Activated T-helper 1 cell treated with anti-CD3 and anti-CD28 coated beads, Interleukin-2, amount 50 U/mL, for 16 hours (primary cell): ENCODE measurements around the gene TEKT4.
"Not testable (repeated sequence)": the region's sequence is repeated elsewhere in the genome, so short reads cannot be mapped to it uniquely, and the experiment has no call there.

Source experiments
- DNase-seq, 2 donors: peaks; one replicate each; pipeline ENCODE4 v3.0.0-alpha.2; 2020; ENCODE audit warnings: low read depth in 1 of 2, low spot score in 1 of 2

TEKT4 gene

DNA sequence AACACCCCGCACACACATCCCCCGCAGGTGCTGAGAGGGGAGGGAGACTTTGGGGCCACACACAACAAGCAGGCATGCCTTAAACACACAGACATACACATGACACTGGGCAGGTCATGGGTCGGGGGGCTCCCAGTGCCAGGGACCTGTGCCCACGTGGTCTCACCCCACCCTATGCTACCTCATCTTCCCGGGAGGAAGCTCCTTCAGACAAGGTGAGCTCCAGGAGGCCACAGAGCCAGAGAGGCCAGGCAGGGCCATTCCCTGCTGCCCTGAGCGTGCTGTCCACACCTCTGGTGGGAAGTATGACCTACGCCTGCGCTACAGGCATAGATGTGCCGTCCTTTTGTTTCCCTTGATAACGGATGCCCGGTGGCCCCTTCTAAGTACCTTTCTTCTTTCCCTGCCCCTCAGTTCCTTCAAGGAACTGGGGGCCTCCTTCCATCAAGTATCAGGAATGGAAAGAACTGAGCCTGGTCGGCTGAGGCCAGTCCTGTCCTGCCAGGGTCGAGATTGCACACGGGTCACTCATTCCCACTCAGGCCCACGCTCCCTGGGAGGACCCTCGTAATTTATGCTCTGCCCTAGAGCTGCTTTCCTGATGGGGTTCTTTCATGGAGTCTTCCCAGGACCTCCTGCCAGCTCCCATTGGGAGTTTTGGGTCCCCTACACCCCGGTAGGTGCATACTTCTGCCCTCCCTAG is 4.7 kb downstream of the TEKT4 start:
- DNase-seq: no peak

DNA sequence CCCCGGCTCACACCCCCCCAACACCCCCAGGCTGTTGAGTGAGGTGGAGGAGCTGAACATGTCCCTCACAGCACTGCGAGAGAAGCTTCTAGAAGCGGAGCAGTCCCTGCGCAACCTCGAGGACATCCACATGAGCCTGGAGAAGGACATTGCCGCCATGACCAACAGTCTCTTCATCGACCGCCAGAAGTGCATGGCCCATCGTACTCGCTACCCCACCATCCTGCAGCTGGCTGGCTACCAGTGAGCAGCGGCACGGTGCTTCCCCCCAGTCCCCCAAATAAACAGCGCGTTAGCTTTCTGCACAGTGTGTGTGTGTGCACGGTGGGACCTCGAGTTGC is 5.3 kb downstream of the TEKT4 start:
- DNase-seq: no peak

DNA sequence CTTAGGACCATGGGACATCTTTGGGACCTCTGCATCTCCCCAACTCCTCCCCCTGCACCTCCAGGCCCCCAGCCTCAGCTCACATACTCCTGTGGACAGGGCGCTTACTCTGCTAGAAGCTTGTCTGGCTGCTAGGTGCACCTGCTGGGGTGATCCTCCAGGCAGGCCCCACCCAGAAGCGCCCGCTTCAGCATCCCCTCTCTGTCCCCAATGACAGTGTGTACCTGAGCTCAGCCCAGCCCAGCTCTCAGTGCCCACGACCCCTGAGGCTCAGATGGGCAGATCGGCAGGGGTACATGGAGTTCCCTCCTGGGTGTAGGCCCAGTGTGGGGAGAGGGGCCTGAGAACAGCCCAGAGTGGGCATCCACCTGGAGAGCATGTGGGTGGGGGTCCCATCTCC is 5.9 kb downstream of the TEKT4 start:
- DNase-seq: no peak

DNA sequence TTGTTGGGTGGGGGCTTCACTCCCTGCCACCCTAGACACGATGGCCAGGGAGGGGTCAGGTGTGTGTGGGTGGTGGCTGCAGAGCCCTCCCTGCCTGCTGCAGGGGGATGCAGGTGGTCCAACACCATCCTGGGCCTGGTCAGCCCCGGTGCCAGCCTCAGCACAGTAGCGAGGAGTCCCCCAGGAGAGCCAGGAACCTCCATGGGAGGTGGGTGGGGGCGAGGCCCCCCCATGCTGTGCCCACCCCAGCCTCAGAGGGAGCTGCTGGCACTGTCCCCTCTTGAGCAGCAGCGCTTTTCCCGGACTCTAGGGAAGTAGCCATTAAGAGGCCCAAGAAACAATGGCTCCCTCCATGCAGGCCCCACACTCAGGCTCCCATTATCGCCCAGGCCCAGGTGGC is 7.3 kb downstream of the TEKT4 start:
- not testable (repeated sequence) for DNase-seq

DNA sequence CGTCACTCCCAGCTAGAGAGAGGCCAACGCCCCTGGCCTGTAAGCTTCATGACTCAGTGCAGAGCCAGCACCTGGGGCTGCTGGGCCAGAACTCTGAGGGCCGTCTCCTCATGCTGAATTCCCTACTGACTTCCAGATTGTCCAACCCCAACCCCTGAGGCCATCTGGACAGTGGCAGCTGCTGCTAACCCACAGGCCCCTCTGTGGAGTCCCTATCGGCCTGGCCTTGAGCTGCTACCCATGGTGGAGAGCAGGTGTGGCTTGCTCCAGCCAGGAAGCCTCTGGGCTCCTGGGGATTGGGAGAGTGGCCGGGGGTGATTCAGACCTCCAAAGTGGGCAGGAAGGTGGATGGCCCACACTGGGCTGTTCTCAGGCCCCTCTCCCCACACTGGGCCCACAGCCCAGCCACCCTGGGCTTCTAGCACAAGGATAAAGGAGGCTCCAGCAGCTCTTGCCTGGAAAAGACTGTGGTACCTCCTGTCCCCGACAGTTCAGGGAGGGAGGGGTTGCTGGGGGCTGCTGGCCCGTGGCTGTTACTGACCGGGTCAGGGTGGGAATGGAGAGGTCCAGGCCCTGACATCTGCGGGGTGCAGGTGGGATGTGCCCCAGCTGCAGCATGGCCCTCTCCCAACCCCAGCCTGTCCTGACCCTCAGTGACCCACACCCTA is 8.2 kb downstream of the TEKT4 start:
- no peak for DNase-seq

DNA sequence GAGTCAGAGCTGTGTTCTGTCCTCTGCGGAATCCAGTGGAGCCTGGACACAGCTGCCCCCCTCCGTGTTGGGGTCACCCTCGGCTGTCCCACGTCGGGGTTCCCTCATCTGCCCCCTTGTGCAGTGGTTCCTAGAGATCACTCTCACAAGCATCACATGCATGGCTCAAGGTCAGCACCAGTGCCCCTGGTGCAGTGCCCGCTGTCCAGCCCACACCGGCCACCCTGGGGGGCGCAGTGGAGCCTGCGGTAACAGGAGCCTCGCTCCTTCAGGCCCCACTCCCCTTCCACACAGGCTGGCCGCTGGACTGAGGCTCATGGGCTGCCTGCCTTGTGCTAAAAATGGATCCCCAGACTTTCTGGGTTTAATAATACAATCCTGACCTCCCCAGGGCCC is 8.8 kb downstream of the TEKT4 start:
- DNase-seq: no peak

DNA sequence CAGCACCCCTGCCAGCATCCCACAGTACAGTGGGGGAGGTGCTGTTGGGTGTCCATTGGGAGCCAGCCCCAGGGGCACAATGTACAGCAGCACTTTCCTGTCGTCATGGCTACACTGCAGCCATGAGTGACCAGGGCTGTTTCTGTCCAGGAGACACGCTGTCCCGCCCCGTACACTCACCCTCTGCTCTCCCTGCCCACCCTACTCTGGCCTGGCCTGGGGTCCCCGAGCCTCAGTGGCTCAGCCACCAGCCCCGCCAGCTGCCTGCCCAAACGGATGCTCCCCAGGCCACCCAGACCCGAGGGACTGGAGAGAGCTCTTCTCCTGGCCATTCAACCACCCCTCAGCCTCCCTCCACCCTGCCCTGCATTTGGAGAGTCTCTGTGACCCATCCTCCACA is 9.3 kb downstream of the TEKT4 start:
- no peak for DNase-seq

DNA sequence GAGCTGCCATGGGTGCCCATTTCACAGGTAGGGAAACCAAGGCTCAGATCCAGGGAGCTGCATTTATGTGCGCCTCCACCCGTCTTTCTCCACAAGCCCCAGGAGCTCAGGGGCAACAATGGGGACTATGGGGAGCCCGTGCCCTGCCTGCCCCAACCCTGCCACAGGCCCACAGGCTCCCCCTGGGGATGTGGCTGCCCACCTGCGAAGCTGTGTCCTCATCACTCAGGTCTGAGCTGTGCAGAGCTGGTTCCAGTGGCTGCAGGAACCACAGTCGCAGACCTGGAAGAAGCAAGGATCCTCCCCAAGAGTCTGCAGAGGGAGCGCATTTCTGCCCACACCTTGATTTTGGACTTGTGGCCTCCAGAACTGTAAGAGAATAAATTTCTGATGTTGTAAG is 9.8 kb downstream of the TEKT4 start:
- no peak for DNase-seq

DNA sequence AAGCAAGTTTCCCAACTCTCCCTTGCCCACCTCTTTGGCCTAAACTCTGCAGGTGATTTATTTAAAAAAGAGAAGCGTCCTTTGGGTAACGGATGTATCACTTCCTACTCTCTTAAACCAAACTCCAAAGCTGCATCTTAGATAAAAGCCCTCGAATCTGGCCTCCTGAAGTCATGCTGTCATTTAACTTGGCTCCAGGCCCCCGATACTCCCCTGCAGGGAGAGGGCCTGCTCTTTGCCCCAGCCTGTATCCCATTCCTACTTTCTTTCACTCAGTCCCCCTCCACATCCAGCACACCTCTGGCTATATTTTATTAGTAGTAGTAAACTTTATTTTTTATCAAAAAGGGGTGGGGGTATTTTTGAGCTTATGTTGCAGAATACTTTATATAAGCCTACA is 19.0 kb downstream of the TEKT4 start:
- no peak for DNase-seq

DNA sequence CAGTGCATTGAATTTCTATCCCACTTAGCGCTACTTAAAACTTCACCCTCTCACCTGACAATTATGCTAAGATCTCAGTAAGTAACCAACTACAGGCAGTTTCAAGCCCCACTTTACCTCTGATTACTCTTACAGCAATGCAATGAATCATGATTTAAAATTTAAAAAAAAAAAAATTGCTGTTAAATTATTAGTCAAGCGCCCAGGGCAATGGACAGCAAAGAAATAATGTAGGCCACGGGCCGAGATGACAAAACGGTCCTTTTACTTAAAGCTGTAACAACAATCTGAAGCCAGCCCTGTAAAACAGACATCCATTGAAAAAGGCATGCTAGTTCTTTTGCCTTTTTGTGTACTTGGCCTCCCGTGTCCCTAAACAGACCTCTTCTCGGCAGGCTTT is 24.0 kb downstream of the TEKT4 start:
- not testable (repeated sequence) for DNase-seq

DNA sequence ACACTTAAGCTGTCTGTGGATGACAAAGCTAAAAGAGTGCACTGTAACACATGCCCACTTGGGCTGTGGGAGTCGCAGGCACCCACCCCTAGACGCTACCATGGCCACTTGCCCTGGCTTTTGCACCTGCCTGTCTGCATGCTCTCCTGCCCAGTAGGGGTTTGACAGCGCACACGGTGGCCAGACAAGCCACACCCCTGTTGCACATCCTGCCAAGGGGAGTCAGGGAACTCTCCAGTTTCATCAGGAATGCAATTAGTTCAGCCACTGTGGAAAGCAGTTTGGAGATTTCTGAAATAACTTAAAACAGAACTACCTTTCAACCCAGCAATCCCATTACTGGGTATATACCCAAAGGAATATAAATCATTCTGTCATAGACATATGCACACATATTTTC is 35.7 kb downstream of the TEKT4 start:
- not testable (repeated sequence) for DNase-seq

DNA sequence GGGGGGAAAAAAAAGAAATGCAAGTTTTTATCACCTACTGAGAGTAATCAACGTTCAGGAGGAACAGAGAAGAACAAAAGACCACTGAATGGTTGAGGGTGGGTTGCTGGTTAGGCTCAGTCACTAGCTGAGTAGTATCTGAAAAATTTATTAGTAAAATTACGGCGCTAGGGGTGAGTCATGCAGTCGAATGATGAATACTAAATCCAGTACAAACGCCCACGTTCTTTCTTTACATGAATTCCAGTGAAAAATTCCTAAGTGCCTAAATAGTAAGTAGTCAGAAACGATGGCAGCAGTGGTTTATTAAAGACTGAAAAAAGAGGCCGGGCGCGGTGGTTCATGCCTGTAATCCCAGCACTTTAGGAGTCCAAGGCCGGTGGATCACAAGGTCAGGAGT is 52.0 kb downstream of the TEKT4 start:
- no peak for DNase-seq

DNA sequence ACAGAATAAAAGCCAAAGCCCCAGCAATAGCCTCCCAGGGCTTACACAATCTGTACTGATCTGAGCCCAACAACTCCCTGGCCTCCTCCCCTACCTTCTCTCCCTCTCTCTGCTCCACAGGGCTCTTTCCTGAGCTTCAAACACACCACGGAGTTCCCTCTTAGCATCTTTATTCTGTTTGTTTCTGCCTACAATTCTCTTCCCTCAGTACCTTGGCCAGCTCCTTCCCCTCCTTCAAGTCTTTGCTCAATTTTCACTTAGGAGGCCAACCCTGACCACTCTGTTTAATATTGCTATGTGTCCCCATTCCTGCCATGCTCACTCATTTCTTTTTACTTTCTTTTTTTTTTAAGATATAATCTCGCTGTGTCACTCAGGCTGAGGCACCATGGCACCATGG is 53.8 kb downstream of the TEKT4 start:
- DNase-seq: not testable (repeated sequence)
